HPDE6-E6E7 (cell line): Measurements from ENCODE around the gene ARSK.

Source experiments
- DNase-seq: peaks from one replicate; pipeline ENCODE4 v3.0.0; 2011; ENCODE audit warnings: missing footprints; ENCODE audit errors: extremely low spot score

ARSK gene

DNA sequence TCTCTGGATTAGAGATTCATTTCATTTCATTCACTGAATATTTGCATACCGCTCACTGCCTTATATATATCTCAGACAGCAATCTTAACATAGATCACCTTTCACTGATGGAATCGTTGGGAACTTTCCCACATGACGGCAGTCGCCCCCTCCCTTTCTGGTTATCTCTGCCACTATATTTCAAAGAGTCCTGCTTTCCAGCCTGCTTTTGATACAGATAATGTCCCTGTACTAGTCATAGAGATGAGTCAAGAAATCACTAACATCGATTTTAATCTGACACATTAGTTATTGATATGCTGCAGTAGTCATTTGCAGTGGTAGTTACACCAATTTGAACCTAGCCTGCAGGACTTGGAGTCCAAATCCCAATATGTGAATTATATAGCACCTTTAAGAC is 8.5 kb downstream of the ARSK start:
- no peak for DNase-seq

- no peak for DNase-seq
Observed at GRCh38 chr5:95564450-95564849, 9.5 kb downstream of the ARSK start.

DNA sequence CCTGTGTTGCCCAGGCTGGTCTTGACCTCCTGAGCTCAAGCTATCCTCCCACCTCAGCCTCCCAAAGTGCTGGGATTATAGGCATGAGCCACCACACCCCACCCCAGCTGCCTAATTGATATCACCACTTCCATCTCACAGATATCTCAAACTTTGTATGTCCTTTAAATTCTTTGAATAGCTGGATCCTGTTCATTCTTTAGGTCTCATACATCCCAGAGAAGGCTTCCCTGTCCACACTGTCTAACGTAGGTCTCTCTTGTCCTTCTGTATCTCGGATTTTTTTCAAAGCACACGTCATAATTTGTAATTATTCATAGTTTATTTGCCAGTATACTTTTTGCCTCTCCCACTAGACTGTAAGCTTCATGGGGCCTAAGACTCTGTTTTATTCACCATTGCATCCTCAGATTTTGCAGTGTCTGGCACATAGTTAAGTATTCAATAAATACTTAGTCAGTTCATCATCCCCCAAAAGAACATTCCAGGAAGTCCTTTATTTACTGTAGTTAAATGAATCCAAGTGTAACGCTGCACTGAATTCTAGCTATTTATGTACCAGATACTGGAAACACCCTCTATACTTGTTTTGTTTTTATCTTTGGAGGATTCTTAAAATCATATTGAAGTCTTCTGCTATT is 10.5 kb downstream of the ARSK start:
- DNase-seq = no peak

- DNase-seq = no peak
Observed at GRCh38 chr5:95572016-95572415, 17.1 kb downstream of the ARSK start.

DNA sequence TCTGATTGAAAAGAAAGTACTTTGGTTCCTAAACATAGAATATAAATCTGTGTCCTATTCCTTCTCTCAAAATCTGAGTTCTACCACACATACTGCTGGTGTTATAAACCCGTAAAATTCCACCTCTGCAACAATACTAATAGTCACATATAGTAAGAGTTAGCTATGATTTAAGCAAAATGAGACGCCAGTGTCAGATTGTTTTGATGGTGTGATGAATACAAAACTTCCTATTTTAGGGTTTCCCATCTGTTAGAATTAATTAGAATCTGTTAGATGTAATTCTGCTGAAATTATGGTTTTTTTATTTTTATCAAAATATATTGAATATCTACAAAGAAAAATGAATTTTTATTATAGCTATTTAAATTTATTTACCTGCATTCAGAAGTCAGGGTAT is 26.7 kb downstream of the ARSK start:
- DNase-seq = no peak

DNA sequence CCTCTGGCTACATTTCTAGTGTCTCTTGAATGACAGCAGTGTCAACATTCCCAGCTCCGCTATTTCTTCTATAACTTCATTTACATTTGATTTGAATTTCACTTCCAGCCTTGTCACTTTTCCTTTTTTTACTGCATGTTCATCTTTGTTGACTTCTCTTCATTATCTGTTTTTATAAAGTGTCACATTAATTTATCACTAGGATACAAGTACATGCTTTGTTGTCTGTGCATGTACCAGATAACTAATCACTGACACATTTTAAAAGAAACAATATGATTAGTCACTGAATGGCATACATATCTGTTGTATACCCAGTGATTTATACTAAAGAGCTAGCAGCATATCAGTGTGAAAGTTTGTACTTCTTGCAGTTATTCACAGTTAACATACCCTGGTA is 29.1 kb downstream of the ARSK start:
- DNase-seq = no peak

GRCh38 chr5:95590880-95591279 is 36.0 kb downstream of the ARSK start:
- no peak for DNase-seq

- peak; percentile 58 for DNase-seq
Observed at GRCh38 chr5:95591490-95591901, 36.6 kb downstream of the ARSK start.

DNA sequence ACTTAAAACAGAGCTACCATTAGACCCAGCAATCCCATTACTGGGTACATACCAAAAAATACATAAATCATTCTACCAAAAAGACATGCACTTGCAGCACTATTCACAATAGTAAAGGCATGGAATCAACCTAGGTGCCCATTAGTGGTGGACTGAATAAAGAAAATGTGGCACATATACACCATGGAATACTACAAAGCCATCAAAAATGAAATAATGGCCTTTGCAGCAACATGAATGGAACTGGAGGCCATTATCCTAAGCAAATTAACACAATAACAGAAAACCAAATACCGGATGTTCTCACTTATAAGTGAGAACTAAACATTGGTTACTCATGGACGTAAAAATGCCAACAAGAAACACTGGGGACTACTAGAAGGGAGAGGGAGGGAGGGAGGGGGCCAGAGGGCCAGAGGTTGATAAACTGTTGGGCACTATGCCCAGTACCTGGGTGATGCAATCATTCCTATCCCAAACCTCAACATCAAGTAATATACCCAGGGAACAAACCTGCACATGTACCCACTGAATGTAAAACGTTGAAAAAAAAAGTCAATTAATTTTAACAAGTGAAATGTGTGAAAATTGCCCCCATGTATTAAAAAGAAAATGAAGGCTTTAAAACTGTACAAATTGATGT is 40.5 kb downstream of the ARSK start:
- no peak for DNase-seq

DNA sequence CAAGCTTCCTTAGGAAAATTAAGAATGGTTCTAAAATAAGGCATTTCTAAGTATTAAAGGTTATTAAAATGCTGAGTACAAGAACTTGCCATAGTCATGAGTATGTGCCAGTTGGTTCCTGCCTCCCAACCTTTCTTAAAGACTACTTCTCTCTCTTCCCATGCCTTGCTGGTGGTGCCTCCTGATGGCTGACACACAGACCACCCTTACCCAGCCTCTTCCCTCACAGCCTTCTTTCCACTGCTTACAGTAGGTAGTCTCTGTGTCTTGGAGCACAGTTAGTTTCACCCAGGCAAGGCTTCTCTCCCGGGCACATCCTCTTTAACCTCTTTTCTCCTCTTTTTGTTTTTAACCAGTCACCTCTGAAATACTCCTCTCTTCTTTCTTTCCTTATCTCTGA is 44.4 kb downstream of the ARSK start:
- no peak for DNase-seq

DNA sequence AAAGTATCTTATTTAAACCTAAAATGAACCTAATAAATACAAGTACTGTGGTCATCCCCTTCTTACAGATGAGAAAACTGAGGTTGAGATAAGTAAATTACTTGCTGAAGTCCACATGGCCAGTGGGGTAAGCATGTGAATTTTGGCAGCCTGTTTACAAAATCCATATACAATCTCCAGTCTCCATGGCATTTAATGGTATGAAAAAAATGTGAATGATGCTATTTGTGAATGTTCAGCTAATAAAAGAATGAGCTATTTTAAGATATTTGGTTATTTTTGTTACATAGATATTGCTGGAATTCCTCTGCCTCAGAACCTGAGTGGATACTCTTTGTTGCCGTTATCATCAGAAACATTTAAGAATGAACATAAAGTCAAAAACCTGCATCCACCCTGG is 45.7 kb downstream of the ARSK start:
- no peak for DNase-seq

- no peak for DNase-seq
Observed at GRCh38 chr5:95605786-95606185, 50.9 kb downstream of the ARSK start.

GRCh38 chr5:95606419-95606818 is 51.5 kb downstream of the ARSK start:
- DNase-seq = no peak

GRCh38 chr5:95609711-95610110 is 54.8 kb downstream of the ARSK start:
- no peak for DNase-seq

DNA sequence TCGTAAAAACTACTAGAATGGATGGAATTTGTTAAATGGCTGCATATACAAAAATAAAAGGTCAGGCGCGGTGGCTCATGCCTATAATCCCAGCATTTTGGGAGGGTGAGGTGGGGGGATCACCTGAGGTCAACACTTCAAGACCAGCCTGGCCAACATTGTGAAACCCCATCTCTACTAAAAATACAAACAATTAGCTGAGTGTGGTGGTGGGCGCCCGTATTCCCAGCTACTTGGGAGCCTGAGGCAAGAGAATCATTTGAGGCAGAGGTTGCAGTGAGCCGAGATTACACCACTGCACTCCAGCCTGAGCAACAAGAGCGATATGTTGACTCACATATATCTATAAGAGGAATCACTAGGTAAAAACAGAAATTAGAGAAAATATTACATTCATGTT is 55.6 kb downstream of the ARSK start:
- DNase-seq = no peak

GRCh38 chr5:95611396-95611795 is 56.5 kb downstream of the ARSK start:
- DNase-seq = no peak

DNA sequence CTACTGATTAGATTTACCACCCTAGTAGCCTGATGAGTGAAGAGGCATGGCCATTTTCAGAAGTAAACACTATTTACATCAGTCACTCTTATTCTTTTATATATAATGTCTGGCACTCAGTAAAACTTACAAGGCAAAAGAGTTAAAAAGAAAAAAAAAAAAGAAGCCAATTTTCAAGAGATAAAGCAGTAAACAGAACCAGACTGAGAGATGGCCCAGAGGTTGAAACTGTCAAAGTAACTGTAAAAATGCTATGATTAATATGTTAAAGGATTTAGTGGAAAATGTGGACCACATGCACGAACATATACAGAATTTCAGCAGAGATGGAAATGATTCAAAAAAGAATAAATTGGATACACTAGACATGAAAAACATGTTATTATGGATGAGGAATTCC is 58.6 kb downstream of the ARSK start:
- no peak for DNase-seq

DNA sequence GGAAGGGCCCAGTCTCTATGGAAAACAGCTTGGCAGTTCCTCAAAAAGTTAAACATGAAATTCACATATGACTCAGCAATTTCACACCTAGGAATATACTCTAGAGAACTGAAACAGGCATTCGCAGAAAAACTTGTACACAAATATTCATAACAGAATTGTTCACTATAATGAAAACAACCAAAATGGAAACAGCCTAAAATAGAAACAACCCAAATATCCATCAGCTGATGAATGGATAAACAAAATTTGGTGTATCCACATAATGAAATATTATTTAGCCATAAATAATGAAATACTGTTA is 60.2 kb downstream of the ARSK start:
- no peak for DNase-seq

DNA sequence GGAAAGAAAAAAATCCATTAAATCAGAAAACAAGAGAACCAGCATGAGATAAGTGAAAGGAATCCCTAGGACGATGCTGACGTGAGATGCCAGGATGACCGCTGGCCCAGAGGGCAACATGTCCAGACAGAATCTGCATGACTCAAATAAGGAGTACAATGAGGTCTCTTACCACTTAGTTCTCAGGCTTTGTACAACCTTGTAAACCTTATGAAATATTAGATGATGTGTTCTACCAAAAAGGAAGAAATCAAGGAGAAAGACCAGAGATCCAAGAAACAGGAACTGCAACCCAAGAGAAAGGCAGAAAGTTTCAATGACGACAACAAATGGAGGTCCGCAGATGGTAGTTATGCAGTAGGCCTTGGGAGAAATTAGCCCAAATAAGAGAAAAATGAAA is 62.2 kb downstream of the ARSK start:
- DNase-seq = peak; percentile 89

- no peak for DNase-seq
Observed at GRCh38 chr5:95619096-95619495, 64.2 kb downstream of the ARSK start.

DNA sequence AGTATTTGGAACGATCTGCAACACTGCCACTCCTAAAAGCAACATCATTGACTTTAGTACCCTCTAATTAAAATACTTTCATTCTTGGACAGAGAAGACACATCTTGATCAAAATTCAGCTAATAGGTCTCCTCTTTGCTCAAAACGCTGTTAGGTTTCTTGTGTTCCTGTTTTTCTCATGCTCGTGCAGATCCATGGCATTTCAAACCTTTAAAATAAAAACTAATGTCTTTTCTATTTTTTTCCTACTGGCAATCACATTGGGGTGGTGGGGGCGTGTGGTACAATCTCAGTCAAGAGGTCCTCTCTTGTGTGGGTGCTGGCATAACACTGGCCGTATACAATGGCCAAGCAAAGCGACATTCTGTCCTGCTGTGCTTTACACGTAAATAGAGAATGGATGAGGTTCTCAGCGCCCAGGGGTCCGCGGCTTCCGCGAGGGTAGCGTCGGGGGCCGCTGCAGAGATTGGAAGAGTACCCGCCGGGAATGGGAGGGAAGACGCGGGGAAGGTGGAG is 64.7 kb downstream of the ARSK start:
- no peak for DNase-seq

DNA sequence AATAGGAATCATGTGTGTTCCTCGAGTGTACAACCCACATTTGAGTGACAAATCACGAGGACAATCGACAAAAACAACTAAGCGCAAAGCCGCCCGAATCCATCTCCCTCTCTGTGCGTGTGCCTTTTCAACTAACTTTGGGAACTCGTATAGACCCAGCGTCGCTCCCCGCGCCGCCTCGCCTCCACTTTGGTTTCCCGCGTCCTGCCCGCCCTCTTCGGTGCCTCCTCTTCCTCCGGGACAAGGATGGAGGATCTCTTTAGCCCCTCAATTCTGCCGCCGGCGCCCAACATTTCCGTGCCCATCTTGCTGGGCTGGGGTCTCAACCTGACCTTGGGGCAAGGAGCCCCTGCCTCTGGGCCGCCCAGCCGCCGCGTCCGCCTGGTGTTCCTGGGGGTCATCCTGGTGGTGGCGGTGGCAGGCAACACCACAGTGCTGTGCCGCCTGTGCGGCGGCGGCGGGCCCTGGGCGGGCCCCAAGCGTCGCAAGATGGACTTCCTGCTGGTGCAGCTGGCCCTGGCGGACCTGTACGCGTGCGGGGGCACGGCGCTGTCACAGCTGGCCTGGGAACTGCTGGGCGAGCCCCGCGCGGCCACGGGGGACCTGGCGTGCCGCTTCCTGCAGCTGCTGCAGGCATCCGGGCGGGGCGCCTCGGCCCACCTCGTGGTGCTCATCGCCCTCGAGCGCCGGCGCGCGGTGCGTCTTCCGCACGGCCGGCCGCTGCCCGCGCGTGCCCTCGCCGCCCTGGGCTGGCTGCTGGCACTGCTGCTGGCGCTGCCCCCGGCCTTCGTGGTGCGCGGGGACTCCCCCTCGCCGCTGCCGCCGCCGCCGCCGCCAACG is 65.3 kb downstream of the ARSK start, which contains the start of gene GPR150:
GPR150 (plus strand) TSS at position 58 of the 840 bp plus-strand sequence; CDS start at position 247, 189 bp downstream.
- peak; percentile 47 for DNase-seq
